ENCODE measurements around the gene CNTNAP2.

DNA sequence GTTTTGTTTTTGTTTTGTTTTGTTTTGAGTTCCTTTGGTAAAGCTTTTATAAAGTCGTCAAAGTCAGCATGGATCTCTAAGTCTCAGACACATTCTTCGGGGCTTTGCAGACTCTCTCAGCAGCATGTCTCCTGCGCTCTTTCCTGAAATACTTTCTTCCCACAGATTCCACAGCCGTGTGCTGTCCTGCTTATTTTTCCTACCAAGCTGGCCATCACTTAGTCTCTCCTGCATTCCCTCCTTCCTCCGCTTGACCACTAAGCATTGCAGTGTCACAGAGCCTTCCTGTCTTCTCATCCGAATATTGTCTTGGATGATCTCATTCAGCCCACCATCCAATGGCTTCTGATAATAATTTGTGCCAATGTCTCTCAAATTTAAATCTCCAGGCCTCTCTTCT lies 2039.6 kb downstream of the CNTNAP2 start:
- TF ChIP-seq CTCF (conservative IDR thresholded peaks at IDR 0.05 in 1 of 2, IDR thresholded peaks at IDR 0.05 in 1 of 2; ENCODE audit: low read depth in 1 of 2, low read length in 2 of 2), result no peak
- TF ChIP-seq EZH2 (IDR thresholded peaks at IDR 0.05; ENCODE audit: low read length, missing control alignments), result no peak

Data from fibroblast of lung (primary cell).